ENCODE data around the gene HINFP. TPM values are rescaled to one million over a fixed set of nuclear protein-coding genes. Genes with fewer than 3 reads are reported as not detected.
A peak's percentile ranks its signal among the peaks of the same experiment; 100 is the strongest.

HINFP gene
- total and polyA plus RNA-seq, 2 donors, result 19.5 to 24.0 TPM

- H3K4me1 ChIP-seq (ENCODE audit: control insufficient read depth in 2 of 2, insufficient read depth in 2 of 2, low read length in 2 of 2), result peaks cover 23 to 34% of the 10 kb centered on the region in 2 donors
- no peak overlapping the region for H3K27ac ChIP-seq (ENCODE audit: low read depth in 1 of 2, low read length in 1 of 2)
- no peak for DNase-seq (ENCODE audit: low read depth in 6 of 9, low spot score in 9 of 9)
- WGBS, result 98% methylated on average over 9 of the region's 9 CpGs
- H3K36me3 ChIP-seq (ENCODE audit: control insufficient read depth in 2 of 2, insufficient read depth in 2 of 2, low read length in 1 of 2), result peaks cover 59 to 61% of the 10 kb centered on the region in 2 donors
- H3K9me3 ChIP-seq (ENCODE audit: control insufficient read depth in 2 of 2, insufficient read depth in 1 of 2, low read length in 1 of 2), result no peaks in the 10 kb centered on the region
- no peak overlapping the region for H3K4me3 ChIP-seq (ENCODE audit: low read length in 2 of 2)
- no peaks in the 10 kb centered on the region for H3K27me3 ChIP-seq (ENCODE audit: control insufficient read depth in 2 of 2, insufficient read depth in 1 of 2, low read length in 1 of 2)
Observed at GRCh38 chr11:119113716-119114115, 7.7 kb upstream of the HINFP start.

GRCh38 chr11:119114351-119114750 lies 7.0 kb upstream of the HINFP start:
- no peak for DNase-seq (ENCODE audit: low read depth in 6 of 9, low spot score in 9 of 9)
- 97% methylated on average over 5 of the region's 5 CpGs for WGBS
- Histone ChIP-seq H3K36me3 (ENCODE audit: control insufficient read depth in 2 of 2, insufficient read depth in 2 of 2, low read length in 1 of 2) (peaks cover 59 to 61% of the 10 kb centered on the region in 2 donors), H3K4me1 (ENCODE audit: control insufficient read depth in 2 of 2, insufficient read depth in 2 of 2, low read length in 2 of 2) (peaks cover 17 to 28% of the 10 kb centered on the region in 2 donors), H3K9me3 (ENCODE audit: control insufficient read depth in 2 of 2, insufficient read depth in 1 of 2, low read length in 1 of 2) (no peaks in the 10 kb centered on the region), H3K4me3 (ENCODE audit: low read length in 2 of 2) (no peak overlapping the region), H3K27me3 (ENCODE audit: control insufficient read depth in 2 of 2, insufficient read depth in 1 of 2, low read length in 1 of 2) (no peaks in the 10 kb centered on the region), H3K27ac (ENCODE audit: low read depth in 1 of 2, low read length in 1 of 2) (peak overlapping the region in 1 of 2 donors; percentile 37)

DNA sequence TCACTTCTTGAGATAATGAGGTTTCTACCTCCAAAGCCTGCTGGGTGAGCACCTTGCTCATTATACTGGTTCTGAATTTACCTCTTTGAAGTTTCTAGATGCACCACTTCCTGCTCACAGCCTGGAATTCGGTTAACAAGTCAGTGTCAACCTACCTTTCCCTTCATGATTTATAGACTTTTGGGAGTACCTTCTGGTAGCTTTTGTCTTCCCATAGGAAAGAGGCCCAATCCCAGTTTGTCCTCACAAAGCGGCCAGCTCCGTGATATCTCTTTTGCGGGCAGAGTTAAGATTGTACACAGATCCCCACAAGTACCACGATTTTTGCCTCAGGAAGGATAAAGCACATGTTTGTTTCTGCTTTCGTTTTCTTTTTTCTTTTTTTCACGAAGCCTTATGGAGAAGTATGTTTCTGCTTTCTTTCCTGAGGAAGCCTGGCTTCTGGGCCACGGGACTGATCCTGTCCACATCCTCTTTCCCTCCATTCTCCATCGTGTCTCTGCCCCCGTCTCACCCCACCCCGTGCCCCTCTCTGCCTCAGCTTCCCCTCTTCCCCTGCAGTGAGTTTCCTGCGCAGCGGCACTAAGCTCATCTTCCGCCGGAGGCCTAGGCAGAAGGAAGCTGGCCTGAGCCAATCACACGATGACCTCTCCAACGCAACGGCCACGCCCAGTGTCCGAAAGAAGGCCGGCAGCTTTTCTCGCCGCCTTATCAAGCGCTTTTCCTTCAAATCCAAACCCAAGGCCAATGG lies 5.7 kb upstream of the HINFP start:
- 61% methylated on average over 24 of the region's 24 CpGs for WGBS

DNA sequence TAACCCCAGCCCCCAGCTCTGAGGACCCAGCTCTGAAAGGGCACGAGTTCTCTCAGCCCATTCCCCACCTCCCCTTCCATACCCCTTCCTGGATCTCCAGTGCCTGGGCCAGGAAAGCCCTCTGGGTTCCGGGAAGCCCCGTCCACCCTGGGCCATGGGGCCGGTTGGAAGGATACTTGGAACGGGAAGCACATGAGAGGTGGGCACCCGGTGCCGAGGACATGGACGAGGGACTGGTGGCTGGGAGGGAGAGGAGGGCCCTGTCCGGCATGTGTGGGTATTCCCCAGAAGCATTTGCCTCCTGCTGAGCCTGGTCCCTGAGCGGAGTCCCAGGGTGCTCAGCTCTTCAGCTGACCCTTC lies 5.2 kb upstream of the HINFP start:
- WGBS, result 95% methylated on average over 10 of the region's 10 CpGs
- Histone ChIP-seq H3K4me1 (ENCODE audit: control insufficient read depth in 2 of 2, insufficient read depth in 2 of 2, low read length in 2 of 2) (peaks cover 16 to 29% of the 10 kb centered on the region in 2 donors), H3K36me3 (ENCODE audit: control insufficient read depth in 2 of 2, insufficient read depth in 2 of 2, low read length in 1 of 2) (peaks cover 48 to 50% of the 10 kb centered on the region in 2 donors), H3K9me3 (ENCODE audit: control insufficient read depth in 2 of 2, insufficient read depth in 1 of 2, low read length in 1 of 2) (no peaks in the 10 kb centered on the region), H3K27me3 (ENCODE audit: control insufficient read depth in 2 of 2, insufficient read depth in 1 of 2, low read length in 1 of 2) (no peaks in the 10 kb centered on the region), H3K4me3 (ENCODE audit: low read length in 2 of 2) (no peak overlapping the region), H3K27ac (ENCODE audit: low read depth in 1 of 2, low read length in 1 of 2) (peak overlapping the region; percentile 86 to 88)
- DNase-seq (ENCODE audit: low read depth in 6 of 9, low spot score in 9 of 9), result no peak

More for the DNA sequence above, 5.7 kb upstream of the HINFP start:
- peak in 2 of 9 donors; percentile 51 to 76 for DNase-seq (ENCODE audit: low read depth in 6 of 9, low spot score in 9 of 9)
- Histone ChIP-seq H3K27ac (ENCODE audit: low read depth in 1 of 2, low read length in 1 of 2) (peak overlapping the region; percentile 86 to 88), H3K9me3 (ENCODE audit: control insufficient read depth in 2 of 2, insufficient read depth in 1 of 2, low read length in 1 of 2) (no peaks in the 10 kb centered on the region), H3K27me3 (ENCODE audit: control insufficient read depth in 2 of 2, insufficient read depth in 1 of 2, low read length in 1 of 2) (no peaks in the 10 kb centered on the region), H3K36me3 (ENCODE audit: control insufficient read depth in 2 of 2, insufficient read depth in 2 of 2, low read length in 1 of 2) (peaks cover 51 to 56% of the 10 kb centered on the region in 2 donors), H3K4me1 (ENCODE audit: control insufficient read depth in 2 of 2, insufficient read depth in 2 of 2, low read length in 2 of 2) (peaks cover 12 to 24% of the 10 kb centered on the region in 2 donors), H3K4me3 (ENCODE audit: low read length in 2 of 2) (peak overlapping the region in 1 of 2 donors; percentile 6)

DNA sequence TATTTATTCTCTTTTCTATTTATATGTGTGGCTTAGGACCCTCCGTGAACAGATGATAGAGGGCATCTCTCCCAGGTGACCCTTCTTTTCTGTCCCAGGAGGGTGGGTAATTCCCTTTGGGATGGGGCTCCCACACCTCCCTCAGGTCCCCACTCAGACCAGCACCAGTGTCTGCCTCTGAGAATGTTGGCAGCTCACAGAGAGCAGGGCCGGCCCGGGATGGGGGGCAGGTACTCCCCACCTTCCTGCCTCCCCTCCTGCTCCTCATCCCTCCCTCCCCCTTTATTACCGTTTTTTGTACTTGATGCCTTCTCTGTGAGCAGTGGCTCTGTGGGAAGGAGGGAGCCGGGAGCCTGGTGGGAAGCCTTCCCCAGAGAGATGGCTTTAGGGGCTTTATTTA lies 4.8 kb upstream of the HINFP start:
- DNase-seq (ENCODE audit: low read depth in 6 of 9, low spot score in 9 of 9), result no peak
- no peak overlapping the region for H3K4me3 ChIP-seq (ENCODE audit: low read length in 2 of 2)
- peaks cover 16 to 29% of the 10 kb centered on the region in 2 donors for H3K4me1 ChIP-seq (ENCODE audit: control insufficient read depth in 2 of 2, insufficient read depth in 2 of 2, low read length in 2 of 2)
- over 99% methylated on average over 5 of the region's 5 CpGs for WGBS
- no peaks in the 10 kb centered on the region for H3K9me3 ChIP-seq (ENCODE audit: control insufficient read depth in 2 of 2, insufficient read depth in 1 of 2, low read length in 1 of 2)
- H3K36me3 ChIP-seq (ENCODE audit: control insufficient read depth in 2 of 2, insufficient read depth in 2 of 2, low read length in 1 of 2), result peaks cover 45 to 46% of the 10 kb centered on the region in 2 donors
- H3K27me3 ChIP-seq (ENCODE audit: control insufficient read depth in 2 of 2, insufficient read depth in 1 of 2, low read length in 1 of 2), result no peaks in the 10 kb centered on the region
- H3K27ac ChIP-seq (ENCODE audit: low read depth in 1 of 2, low read length in 1 of 2), result peak overlapping the region in 1 of 2 donors; percentile 11

DNA sequence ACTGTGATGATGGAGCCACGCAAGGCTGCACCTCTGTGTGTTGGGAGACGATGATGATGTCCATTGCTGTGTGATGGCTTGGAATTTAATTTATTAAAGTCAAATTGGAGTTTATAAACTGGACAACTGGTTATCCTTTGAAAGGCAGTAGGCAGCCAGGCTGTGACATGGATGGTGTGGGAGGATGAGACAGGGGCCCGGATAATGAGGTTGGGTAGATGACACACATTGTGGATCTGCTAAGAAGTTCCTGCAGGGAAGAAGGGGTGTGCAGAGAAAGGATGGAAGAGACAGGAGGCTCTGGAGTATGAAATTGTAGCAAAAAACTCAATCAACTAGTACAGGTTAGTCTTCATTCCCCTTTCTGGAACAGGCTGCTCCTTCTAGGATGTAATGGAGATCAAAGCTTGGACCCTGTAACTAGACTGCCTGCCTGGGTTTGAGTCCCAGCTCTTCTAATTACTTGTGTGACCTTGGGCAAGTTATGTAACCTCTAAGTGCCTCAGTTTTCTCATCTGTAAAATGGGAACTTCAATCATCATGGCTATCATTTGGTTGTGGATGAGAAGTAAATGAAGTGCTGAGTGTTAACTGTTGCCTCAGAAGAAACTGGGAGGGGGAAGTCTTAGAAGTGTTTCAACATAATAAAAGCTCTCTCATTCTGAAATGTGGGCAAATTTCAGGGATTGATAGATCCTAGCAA lies 4.2 kb upstream of the HINFP start:
- WGBS, result 96% methylated on average over 3 of the region's 3 CpGs
- Histone ChIP-seq H3K9me3 (ENCODE audit: control insufficient read depth in 2 of 2, insufficient read depth in 1 of 2, low read length in 1 of 2) (no peaks in the 10 kb centered on the region), H3K36me3 (ENCODE audit: control insufficient read depth in 2 of 2, insufficient read depth in 2 of 2, low read length in 1 of 2) (peaks cover 39 to 41% of the 10 kb centered on the region in 2 donors), H3K4me3 (ENCODE audit: low read length in 2 of 2) (no peak overlapping the region), H3K27ac (ENCODE audit: low read depth in 1 of 2, low read length in 1 of 2) (no peak overlapping the region), H3K27me3 (ENCODE audit: control insufficient read depth in 2 of 2, insufficient read depth in 1 of 2, low read length in 1 of 2) (no peaks in the 10 kb centered on the region), H3K4me1 (ENCODE audit: control insufficient read depth in 2 of 2, insufficient read depth in 2 of 2, low read length in 2 of 2) (peaks cover 18 to 32% of the 10 kb centered on the region in 2 donors)
- DNase-seq (ENCODE audit: low read depth in 6 of 9, low spot score in 9 of 9), result no peak

DNA sequence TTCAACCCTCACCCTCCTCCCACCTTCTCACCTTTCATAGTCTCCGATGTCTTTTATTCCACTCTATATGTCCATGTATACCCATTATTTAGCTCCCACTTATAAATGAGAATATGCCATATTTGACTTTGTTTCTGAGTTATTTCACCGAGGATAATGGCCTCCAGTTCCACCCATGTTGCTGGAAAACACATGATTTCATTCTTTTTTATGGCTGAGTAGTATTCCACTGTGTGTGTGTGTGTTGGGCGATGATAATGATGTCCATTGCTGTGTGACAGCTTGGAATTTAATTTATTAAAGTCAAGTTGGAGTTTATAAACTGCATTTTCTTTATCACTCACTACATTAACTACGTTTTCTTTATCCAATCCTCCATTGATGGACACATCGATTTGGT lies 3.2 kb upstream of the HINFP start:
- Histone ChIP-seq H3K27ac (ENCODE audit: low read depth in 1 of 2, low read length in 1 of 2) (no peak overlapping the region), H3K36me3 (ENCODE audit: control insufficient read depth in 2 of 2, insufficient read depth in 2 of 2, low read length in 1 of 2) (peaks cover 28 to 30% of the 10 kb centered on the region in 2 donors), H3K4me1 (ENCODE audit: control insufficient read depth in 2 of 2, insufficient read depth in 2 of 2, low read length in 2 of 2) (peaks cover 23 to 40% of the 10 kb centered on the region in 2 donors), H3K4me3 (ENCODE audit: low read length in 2 of 2) (no peak overlapping the region), H3K9me3 (ENCODE audit: control insufficient read depth in 2 of 2, insufficient read depth in 1 of 2, low read length in 1 of 2) (no peaks in the 10 kb centered on the region), H3K27me3 (ENCODE audit: control insufficient read depth in 2 of 2, insufficient read depth in 1 of 2, low read length in 1 of 2) (no peaks in the 10 kb centered on the region)
- WGBS, result 96% methylated on average over 5 of the region's 5 CpGs
- no peak for DNase-seq (ENCODE audit: low read depth in 6 of 9, low spot score in 9 of 9)

- Histone ChIP-seq H3K9me3 (ENCODE audit: control insufficient read depth in 2 of 2, insufficient read depth in 1 of 2, low read length in 1 of 2) (no peaks in the 10 kb centered on the region), H3K27ac (ENCODE audit: low read depth in 1 of 2, low read length in 1 of 2) (no peak overlapping the region), H3K4me1 (ENCODE audit: control insufficient read depth in 2 of 2, insufficient read depth in 2 of 2, low read length in 2 of 2) (peaks cover 23 to 40% of the 10 kb centered on the region in 2 donors), H3K27me3 (ENCODE audit: control insufficient read depth in 2 of 2, insufficient read depth in 1 of 2, low read length in 1 of 2) (no peaks in the 10 kb centered on the region), H3K36me3 (ENCODE audit: control insufficient read depth in 2 of 2, insufficient read depth in 2 of 2, low read length in 1 of 2) (peaks cover 23 to 28% of the 10 kb centered on the region in 2 donors), H3K4me3 (ENCODE audit: low read length in 2 of 2) (no peak overlapping the region)
- 100% methylated on average over 1 of the region's 1 CpG for WGBS
- no peak for DNase-seq (ENCODE audit: low read depth in 6 of 9, low spot score in 9 of 9)
Observed at GRCh38 chr11:119118946-119119345, 2.4 kb upstream of the HINFP start.

DNA sequence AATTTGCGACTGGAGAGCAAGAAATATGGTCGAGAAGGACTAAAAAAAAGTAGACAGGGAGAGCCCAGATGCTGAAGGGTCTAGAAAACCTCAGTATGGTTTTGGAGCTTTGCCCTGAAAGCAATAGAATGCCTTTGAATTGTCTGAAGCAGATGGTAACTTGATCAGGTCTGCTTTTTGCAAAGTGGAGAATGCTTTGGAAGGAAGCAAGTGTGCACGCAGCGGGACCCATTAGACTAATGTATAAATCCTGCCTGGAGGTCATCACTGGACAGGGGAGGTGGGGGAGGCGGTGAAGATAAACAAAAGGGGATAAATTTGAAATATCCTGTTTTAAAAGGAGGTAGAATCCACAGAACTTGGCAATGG lies 757 bp upstream of the HINFP start:
- Histone ChIP-seq H3K9me3 (ENCODE audit: control insufficient read depth in 2 of 2, insufficient read depth in 1 of 2, low read length in 1 of 2) (no peaks in the 10 kb centered on the region), H3K4me3 (ENCODE audit: low read length in 2 of 2) (peak overlapping the region; percentile 32 to 76), H3K36me3 (ENCODE audit: control insufficient read depth in 2 of 2, insufficient read depth in 2 of 2, low read length in 1 of 2) (peaks cover 30% of the 10 kb centered on the region in 2 donors), H3K27ac (ENCODE audit: low read depth in 1 of 2, low read length in 1 of 2) (peak overlapping the region in 1 of 2 donors; percentile 48), H3K27me3 (ENCODE audit: control insufficient read depth in 2 of 2, insufficient read depth in 1 of 2, low read length in 1 of 2) (no peaks in the 10 kb centered on the region), H3K4me1 (ENCODE audit: control insufficient read depth in 2 of 2, insufficient read depth in 2 of 2, low read length in 2 of 2) (peaks cover 18 to 25% of the 10 kb centered on the region in 2 donors)
- WGBS, result 62% methylated on average over 5 of the region's 5 CpGs
- DNase-seq (ENCODE audit: low read depth in 6 of 9, low spot score in 9 of 9), result no peak

All from thymus (tissue), 11 donors.